ENCODE results near the gene TRAPPC6A. TPM values are rescaled to one million over a fixed set of nuclear protein-coding genes. Genes with fewer than 3 reads are reported as not detected.

TRAPPC6A gene
- total and polyA plus RNA-seq, 9 of the 15 experiments (the other 6 are each of a cell fraction or from before 2014, with no cell fraction given), result 0.82 to 23.6 (median 11.6) TPM

GRCh38 chr19:45218426-45218825 is 40.4 kb upstream of the TRAPPC6A start:
- CTCF ChIA-PET (ENCODE audit: low intra/inter-chr PET ratio), result no interaction called here
- no peak for TF ChIP-seq MTA2 (IDR thresholded peaks at IDR 0.05; ENCODE audit: low read depth)
- no peak for TF ChIP-seq AFF4 (CRISPR knock-in tag; IDR thresholded peaks at IDR 0.05)
- TF ChIP-seq CHD1 (IDR thresholded peaks at IDR 0.05; ENCODE audit: low read length), result no peak
- TF ChIP-seq GTF2A2 (tag; IDR thresholded peaks at IDR 0.05), result no peak
- peak; percentile 91 for TF ChIP-seq ZFP36 (IDR thresholded peaks at IDR 0.05; ENCODE audit: low read depth, low read length, partially characterized antibody)
- no peak overlapping the region for H3K4me3 ChIP-seq
- H3K79me2 ChIP-seq (ENCODE audit: control insufficient read depth, insufficient read depth, low read length), result no peaks in the 10 kb centered on the region
- FAIRE-seq (no peak), ATAC-seq (no peak), DNase-seq (ENCODE audit: extremely low read depth in 1 of 4, low spot score in 3 of 4) (peak in 1 of 4 experiments; percentile 11)
- no peaks in the 10 kb centered on the region for H3K9me1 ChIP-seq (ENCODE audit: control insufficient read depth, insufficient read depth, low read length)
- peaks cover 11 to 19% of the 10 kb centered on the region in 2 experiments; a peak in 4 of 5 replicates for H3K4me1 ChIP-seq (replicated peaks in 1 of 2; ENCODE audit: control insufficient read depth in 2 of 2, insufficient read depth in 2 of 2, low read length in 2 of 2)
- no peaks in the 10 kb centered on the region for H4K20me1 ChIP-seq (replicated peaks; ENCODE audit: control insufficient read depth, insufficient read depth, low read length)
- BruUV-seq (replicated peaks), result no TSS peak
- H3K9ac ChIP-seq (ENCODE audit: insufficient read depth in 1 of 2, low read depth in 2 of 2, low read length in 2 of 2), result no peak overlapping the region
- WGBS (ENCODE audit: insufficient coverage, low coverage, missing lambda C conversion rate), result 51% methylated on average over 4 of the region's 4 CpGs
- no peaks in the 10 kb centered on the region for H3K27me3 ChIP-seq (ENCODE audit: control insufficient read depth in 2 of 2, insufficient read depth in 2 of 2, low read length in 2 of 2)
- H3K27ac ChIP-seq (ENCODE audit: extremely low read depth, low read depth, low read length), result peak overlapping the region; percentile 38; the same call in 1 of the 3 replicates
- intact Hi-C loops (cut with micrococcal nuclease), result no loop called here
- no peaks in the 10 kb centered on the region; the same call in 2 of the 3 replicates for H3K36me3 ChIP-seq (ENCODE audit: control insufficient read depth, insufficient read depth, low read length)
- H3K4me2 ChIP-seq (ENCODE audit: insufficient read depth, low read length), result no peak overlapping the region
- H2AFZ ChIP-seq (ENCODE audit: low read depth, low read length), result no peak overlapping the region
- POLR2A ChIA-PET, result interaction anchor here (0.7 kb wide), 1 partner anchor 18 kb away, joined by 3 read pairs; no protein-coding TSS in a partner anchor
- H3K9me3 ChIP-seq (replicated peaks; ENCODE audit: control insufficient read depth, insufficient read depth, low read depth, low read length), result no peaks in the 10 kb centered on the region
- in situ Hi-C loops (cut with MboI), result no loop called here

Data from K562 (cell line).